Endothelial cell of umbilical vein (primary cell): ENCODE results near the gene LSM11. TPM values are rescaled to one million over a fixed set of nuclear protein-coding genes. Genes with fewer than 3 reads are reported as not detected.

ENCODE experiments used
- BruUV-seq: library from RNA; stranded (reverse); fragments of 400-500 nt; replicated peaks from 2 replicates; lab custom pipeline; 2021; lab: Mats Ljungman, UMichigan
- CTCF ChIA-PET: fragments of 300-600, 350-600 bp; sonication (Branson Sonifier 250); formaldehyde crosslinking; loops from one replicate; lab custom pipeline; 2021; ENCODE audit warnings: antibody characterized with exemption, inconsistent platforms; lab: Charles Lee
- POLR2A ChIA-PET: fragments of 300-600, 350-600 bp; sonication (Branson Sonifier 250); formaldehyde crosslinking; loops from one replicate; lab custom pipeline; 2021; ENCODE audit warnings: antibody characterized with exemption, inconsistent platforms; lab: Charles Lee
- DNase-seq: peaks from one replicate; pipeline ENCODE4 v3.0.0-alpha.2; 2011; ENCODE audit warnings: low read depth, low spot score
- FAIRE-seq: peaks from 2 replicates; lab custom pipeline; 2011; peaks lifted over from hg19 to GRCh38; lab: Jason Lieb, UNC
- H2AFZ ChIP-seq: 2 replicates; pipeline ENCODE4 v1.6.0; 2012; ENCODE audit warnings: low read depth, low read length, control low read depth, inconsistent platforms
- H3K27ac ChIP-seq: 2 replicates; pipeline ENCODE4 v1.5.1; 2011; ENCODE audit warnings: low read depth, mild to moderate bottlenecking, control low read depth, low read length, moderate library complexity; ENCODE audit not compliant: insufficient read depth
- H3K27me3 ChIP-seq, 2 experiments: 2 replicates each; pipeline versions ENCODE4 v1.6.0 to v1.6.1; 2011; ENCODE audit warnings: low read length in 2 of 2, mixed read lengths in 1 of 2; ENCODE audit not compliant: control insufficient read depth in 2 of 2, insufficient read depth in 2 of 2
- H3K36me3 ChIP-seq, 2 experiments: 2 replicates in 1 of 2; 3 replicates in 1 of 2; pipeline ENCODE4 v1.5.1; 2011; ENCODE audit warnings: low read length in 2 of 2, mild to moderate bottlenecking in 1 of 2, moderate library complexity in 1 of 2; ENCODE audit not compliant: control insufficient read depth in 2 of 2, insufficient read depth in 2 of 2; ENCODE audit errors: extremely low read depth in 1 of 2
- H3K4me1 ChIP-seq: 3 replicates; pipeline ENCODE4 v1.5.1; 2011; ENCODE audit warnings: mild to moderate bottlenecking, low read length; ENCODE audit not compliant: control insufficient read depth, insufficient read depth; ENCODE audit errors: extremely low read depth
- H3K4me2 ChIP-seq: 2 replicates; pipeline ENCODE4 v1.6.1; 2011; ENCODE audit warnings: low read length, control low read depth, mixed read lengths; ENCODE audit not compliant: insufficient read depth
- H3K4me3 ChIP-seq, 3 experiments: fragments of 200-600 bp in 1 of 3; sonication (generic), shearing (Covaris generic) in 1 of 3; replicated peaks in 1 of 3; 2 replicates each; pipeline ENCODE4 v1.5.1; 2011 to 2016; ENCODE audit warnings: control low read depth in 3 of 3, low read length in 3 of 3, mild to moderate bottlenecking in 2 of 3, inconsistent platforms in 1 of 3, low read depth in 1 of 3, moderate library complexity in 1 of 3; ENCODE audit not compliant: insufficient read depth in 1 of 3
- H3K79me2 ChIP-seq: 2 replicates; pipeline ENCODE4 v1.6.0; 2012; ENCODE audit warnings: low read length, inconsistent platforms; ENCODE audit not compliant: control insufficient read depth, insufficient read depth
- H3K9ac ChIP-seq: replicated peaks from 2 replicates; pipeline ENCODE3; 2011; ENCODE audit warnings: low read length, control low read depth; ENCODE audit not compliant: insufficient read depth; ENCODE audit errors: extremely low read depth
- H3K9me1 ChIP-seq: replicated peaks from 3 replicates; pipeline ENCODE4 v1.6.0; 2011; ENCODE audit warnings: mild to moderate bottlenecking, low read length; ENCODE audit not compliant: control insufficient read depth, insufficient read depth; ENCODE audit errors: extremely low read depth
- H3K9me3 ChIP-seq: replicated peaks from 2 replicates; pipeline ENCODE4 v1.5.1; 2012; ENCODE audit warnings: low read length, inconsistent platforms; ENCODE audit not compliant: control insufficient read depth, insufficient read depth
- H4K20me1 ChIP-seq: replicated peaks from 2 replicates; pipeline ENCODE3; 2011; ENCODE audit warnings: mild to moderate bottlenecking, low read length; ENCODE audit not compliant: control insufficient read depth, insufficient read depth; ENCODE audit errors: extremely low read depth
- EZH2 ChIP-seq: IDR thresholded peaks from 2 replicates; pipeline ENCODE4 v1.6.1; 2012; ENCODE audit warnings: borderline replicate concordance, low read depth, mild to moderate bottlenecking, moderate library complexity, low read length, inconsistent platforms; ENCODE audit not compliant: severe bottlenecking
- FOS ChIP-seq: IDR thresholded peaks from 2 replicates; pipeline ENCODE4 v1.6.1; 2011; ENCODE audit warnings: mild to moderate bottlenecking, low read length, moderate library complexity, borderline replicate concordance; ENCODE audit not compliant: insufficient read depth
- GATA2 ChIP-seq: IDR thresholded peaks from 2 replicates; pipeline ENCODE4 v1.7.0; 2011; ENCODE audit warnings: low read depth, mild to moderate bottlenecking, moderate library complexity, mixed read lengths, low read length; ENCODE audit not compliant: insufficient read length, insufficient read depth
- JUN ChIP-seq: IDR thresholded peaks from 2 replicates; pipeline ENCODE4 v1.6.1; 2011; ENCODE audit warnings: borderline replicate concordance, low read depth; ENCODE audit not compliant: insufficient read length, insufficient read depth
- MYC ChIP-seq: IDR thresholded peaks from one replicate; pipeline ENCODE4 v1.6.1; 2011; ENCODE audit warnings: mild to moderate bottlenecking, low read depth, low read length
- POLR2A ChIP-seq: IDR thresholded peaks from 2 replicates; pipeline ENCODE4 v1.6.1; 2012; ENCODE audit warnings: low read depth, mild to moderate bottlenecking, control low read depth, low read length
- POLR2AphosphoS5 ChIP-seq: IDR thresholded peaks from 2 replicates; pipeline ENCODE4 v1.6.1; 2012; ENCODE audit warnings: low read depth, mild to moderate bottlenecking, control low read depth, low read length, moderate library complexity; ENCODE audit not compliant: insufficient read depth
- dilution Hi-C: fragments of 300-500 bp; cut with MboI; formaldehyde crosslinking; loops from one replicate; pipeline ENCODE4 v1.15.0; 2019; ENCODE audit warnings: low sequenced_read_pairs; ENCODE audit not compliant: extremely low pct_ligation_motif_present
- intact Hi-C: fragments of 100-400 bp; cut with micrococcal nuclease; formaldehyde crosslinking; loops from one replicate; pipeline ENCODE4 v1.10.0; 2022
- polyA plus RNA-seq, 4 experiments: library from polyadenylated mRNA; depleted of rRNA in 3 of 4; stranded (reverse) in 3 of 4; unstranded in 1 of 4; fragments of >200 nt; gene quantifications; 2 replicates each; pipeline versions ENCODE4 v1.2.1 to v1.2.3, GENCODE V29; 2011 to 2012; ENCODE audit warnings: missing spikeins in 1 of 4
- total RNA-seq: library from RNA; stranded (reverse); gene quantifications from 2 replicates; pipeline ENCODE4 v1.2.3, GENCODE V29; 2021
- TF ChIP-seq, protein P1 (sequence below), 2 donors: IDR thresholded peaks; 1 replicate in 1 of 2; 2 replicates in 1 of 2; pipeline ENCODE4 v1.5.1; 2011; ENCODE audit warnings: low read length in 2 of 2, mild to moderate bottlenecking in 2 of 2, moderate library complexity in 2 of 2, control low read depth in 1 of 2, inconsistent platforms in 1 of 2, low read depth in 1 of 2; ENCODE audit not compliant: insufficient read depth in 1 of 2; ENCODE audit errors: extremely low read depth in 1 of 2
- TF ChIP-seq, protein P2 (sequence below): IDR thresholded peaks from 2 replicates; pipeline ENCODE4 v1.6.1; 2011; ENCODE audit not compliant: insufficient read depth, insufficient read length

The LSM11 gene
- total and polyA plus RNA-seq, 2 donors (not counting 3 experiments of a cell fraction or from before 2014, with no cell fraction given): 3.5 to 7.3 TPM

GRCh38 chr5:157740229-157740610, 3.3 kb upstream of the LSM11 start:
- Histone ChIP-seq H3K4me1 (peaks cover 12% of the 10 kb centered on the region), H3K79me2 (peaks cover 9% of the 10 kb centered on the region), H2AFZ (no peak overlapping the region), H3K4me2 (no peak overlapping the region), H3K9me3 (no peaks in the 10 kb centered on the region), H3K4me3 (no peak overlapping the region), H3K27ac (no peak overlapping the region), H3K36me3 (no peaks in the 10 kb centered on the region), H3K27me3 (no peaks in the 10 kb centered on the region), H3K9ac (no peak overlapping the region), H3K9me1 (no peaks in the 10 kb centered on the region), H4K20me1 (no peaks in the 10 kb centered on the region)
- CTCF ChIA-PET: interaction anchor here (0.7 kb wide), 1 partner anchor 386 kb away, joined by 3 read pairs; no protein-coding TSS in a partner anchor
- intact Hi-C loops (loop anchor here (5.0 kb wide), 1 partner anchor 488 kb away; no protein-coding TSS in a partner anchor), dilution Hi-C loops (no loop called here)
- TF ChIP-seq, protein P1, sequence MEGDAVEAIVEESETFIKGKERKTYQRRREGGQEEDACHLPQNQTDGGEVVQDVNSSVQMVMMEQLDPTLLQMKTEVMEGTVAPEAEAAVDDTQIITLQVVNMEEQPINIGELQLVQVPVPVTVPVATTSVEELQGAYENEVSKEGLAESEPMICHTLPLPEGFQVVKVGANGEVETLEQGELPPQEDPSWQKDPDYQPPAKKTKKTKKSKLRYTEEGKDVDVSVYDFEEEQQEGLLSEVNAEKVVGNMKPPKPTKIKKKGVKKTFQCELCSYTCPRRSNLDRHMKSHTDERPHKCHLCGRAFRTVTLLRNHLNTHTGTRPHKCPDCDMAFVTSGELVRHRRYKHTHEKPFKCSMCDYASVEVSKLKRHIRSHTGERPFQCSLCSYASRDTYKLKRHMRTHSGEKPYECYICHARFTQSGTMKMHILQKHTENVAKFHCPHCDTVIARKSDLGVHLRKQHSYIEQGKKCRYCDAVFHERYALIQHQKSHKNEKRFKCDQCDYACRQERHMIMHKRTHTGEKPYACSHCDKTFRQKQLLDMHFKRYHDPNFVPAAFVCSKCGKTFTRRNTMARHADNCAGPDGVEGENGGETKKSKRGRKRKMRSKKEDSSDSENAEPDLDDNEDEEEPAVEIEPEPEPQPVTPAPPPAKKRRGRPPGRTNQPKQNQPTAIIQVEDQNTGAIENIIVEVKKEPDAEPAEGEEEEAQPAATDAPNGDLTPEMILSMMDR (IDR thresholded peaks at IDR 0.05; ENCODE audit: extremely low read depth in 1 of 2, insufficient read depth in 1 of 2, low read depth in 1 of 2, low read length in 2 of 2): peak; percentile 34 to 47
- TF ChIP-seq FOS: no peak
- FAIRE-seq (peak; percentile 38), DNase-seq (no peak)
- POLR2A ChIA-PET: no interaction called here
- BruUV-seq: no TSS peak

GRCh38 chr5:157741131-157741530, 2.4 kb upstream of the LSM11 start:
- DNase-seq: no peak
- no peak overlapping the region for H3K4me3 ChIP-seq
- POLR2A ChIA-PET: interaction anchor here (0.6 kb wide), 2 partner anchors 212 to 428 kb away, joined by 3 to 7 read pairs; no protein-coding TSS in a partner anchor
- no peak overlapping the region for H3K27ac ChIP-seq
- no peaks in the 10 kb centered on the region for H4K20me1 ChIP-seq
- no TSS peak for BruUV-seq
- H3K9ac ChIP-seq: no peak overlapping the region
- peaks cover 14% of the 10 kb centered on the region for H3K4me1 ChIP-seq
- H3K4me2 ChIP-seq: no peak overlapping the region
- no peaks in the 10 kb centered on the region for H3K9me1 ChIP-seq
- H3K79me2 ChIP-seq: peaks cover 10% of the 10 kb centered on the region
- no peak overlapping the region for H2AFZ ChIP-seq
- TF ChIP-seq JUN (no peak), POLR2AphosphoS5 (no peak), MYC (no peak), FOS (no peak), EZH2 (no peak), POLR2A (no peak), GATA2 (no peak)
- TF ChIP-seq, protein P2, sequence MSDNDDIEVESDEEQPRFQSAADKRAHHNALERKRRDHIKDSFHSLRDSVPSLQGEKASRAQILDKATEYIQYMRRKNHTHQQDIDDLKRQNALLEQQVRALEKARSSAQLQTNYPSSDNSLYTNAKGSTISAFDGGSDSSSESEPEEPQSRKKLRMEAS: no peak
- TF ChIP-seq, protein P1 (IDR thresholded peaks at IDR 0.05; ENCODE audit: extremely low read depth in 1 of 2, insufficient read depth in 1 of 2, low read depth in 1 of 2, low read length in 2 of 2): no peak
- no peaks in the 10 kb centered on the region for H3K27me3 ChIP-seq
- FAIRE-seq: no peak
- H3K9me3 ChIP-seq: no peaks in the 10 kb centered on the region
- intact Hi-C loops (loop anchor here (5.0 kb wide), 1 partner anchor 489 kb away; no protein-coding TSS in a partner anchor), dilution Hi-C loops (no loop called here)
- no peaks in the 10 kb centered on the region for H3K36me3 ChIP-seq
- CTCF ChIA-PET: interaction anchor here (1.2 to 2.8 kb wide), 3 partner anchors 22 to 413 kb away, joined by 3 to 15 read pairs (median 3); no protein-coding TSS in a partner anchor
